PC-3 (cell line): ENCODE data around the gene UTP3. TPM values are rescaled to one million over a fixed set of nuclear protein-coding genes. Genes with fewer than 3 reads are reported as not detected.

ENCODE experiments used
- ATAC-seq: fragments of 200-7000 bp; cut with Tn5 transposase; 2 replicates; pipeline ENCODE4 v1.9.1; 2020; ENCODE audit warnings: mild to moderate bottlenecking, moderate library complexity
- BruUV-seq: library from RNA; stranded (reverse); fragments of 400-500 nt; replicated peaks from 2 replicates; lab custom pipeline; 2021; lab: Mats Ljungman, UMichigan
- CTCF ChIA-PET: fragments of 300-600 bp; sonication (Branson Sonifier 250); formaldehyde crosslinking; loops from one replicate; lab custom pipeline; 2022; ENCODE audit warnings: antibody characterized with exemption; lab: Charles Lee
- POLR2A ChIA-PET: fragments of 300-600 bp; sonication (Branson Sonifier 250); formaldehyde crosslinking; loops from one replicate; lab custom pipeline; 2022; ENCODE audit warnings: antibody characterized with exemption; ENCODE audit not compliant: unreplicated experiment; lab: Charles Lee
- DNase-seq: peaks from one replicate; pipeline ENCODE4 v3.0.0-alpha.2; 2015
- H2AFZ ChIP-seq: fragments of 300-600 bp; sonication (generic); 2 replicates; pipeline ENCODE4 v1.6.0; 2016; ENCODE audit warnings: antibody characterized with exemption, low read length
- H3F3A ChIP-seq: fragments of 300-600 bp; sonication (generic); one replicate; pipeline ENCODE4 v1.6.0; 2017; ENCODE audit warnings: antibody characterized with exemption, low read length, control low read depth, mild to moderate bottlenecking; ENCODE audit not compliant: unreplicated experiment
- H3K27ac ChIP-seq: fragments of 300-600 bp; sonication (generic); 2 replicates; pipeline ENCODE4 v1.5.1; 2016; ENCODE audit warnings: mild to moderate bottlenecking, low read length
- H3K27me3 ChIP-seq: fragments of 300-600 bp; sonication (generic); 2 replicates; pipeline ENCODE4 v1.6.1; 2016; ENCODE audit warnings: low read length, mixed read lengths
- H3K36me3 ChIP-seq: fragments of 300-600 bp; sonication (generic); 2 replicates; pipeline ENCODE4 v1.6.1; 2016; ENCODE audit warnings: low read depth, mixed run types, low read length, mixed read lengths
- H3K4me1 ChIP-seq: fragments of 300-600 bp; sonication (generic); 2 replicates; pipeline ENCODE4 v1.5.1; 2016; ENCODE audit warnings: low read length; ENCODE audit not compliant: insufficient read depth
- H3K4me2 ChIP-seq: fragments of 300-600 bp; sonication (generic); 2 replicates; pipeline ENCODE4 v1.6.0; 2016; ENCODE audit warnings: low read length
- H3K4me3 ChIP-seq: fragments of 300-600 bp; sonication (generic); 2 replicates; pipeline ENCODE4 v1.5.1; 2016; ENCODE audit warnings: mild to moderate bottlenecking, low read length, mixed read lengths
- H3K79me2 ChIP-seq: fragments of 300-600 bp; sonication (generic); 2 replicates; pipeline ENCODE4 v1.6.1; 2017; ENCODE audit warnings: low read length, mixed read lengths
- H3K9ac ChIP-seq: fragments of 300-600 bp; sonication (generic); 2 replicates; pipeline ENCODE4 v1.6.0; 2016; ENCODE audit warnings: mild to moderate bottlenecking, low read length
- H3K9me2 ChIP-seq: fragments of 300-600 bp; sonication (generic); replicated peaks from 2 replicates; pipeline ENCODE4 v1.6.1; 2016; ENCODE audit warnings: mixed run types, low read length, mixed read lengths
- H3K9me3 ChIP-seq: fragments of 300-600 bp; sonication (generic); 2 replicates; pipeline ENCODE4 v1.6.1; 2016; ENCODE audit warnings: low read length, mixed read lengths
- H4K20me1 ChIP-seq: fragments of 300-600 bp; sonication (generic); 2 replicates; pipeline ENCODE4 v1.6.1; 2016; ENCODE audit warnings: low read length, mixed read lengths
- CTCF ChIP-seq: fragments of 300-600 bp; sonication (generic); conservative IDR thresholded peaks from 2 replicates; pipeline ENCODE4 v1.5.1; 2017; ENCODE audit warnings: antibody characterized with exemption, low read depth, mild to moderate bottlenecking, low read length
- EZH2 ChIP-seq: fragments of 300-600 bp; sonication (generic); IDR thresholded peaks from one replicate; pipeline ENCODE4 v1.6.1; 2017; ENCODE audit warnings: antibody characterized with exemption, mild to moderate bottlenecking, low read length; ENCODE audit not compliant: unreplicated experiment
- EZH2phosphoT487 ChIP-seq: fragments of 300-600 bp; sonication (generic); IDR thresholded peaks from 2 replicates; pipeline ENCODE4 v1.6.1; 2018; ENCODE audit warnings: mild to moderate bottlenecking, antibody characterized with exemption, low read length, borderline replicate concordance
- intact Hi-C: fragments of 100-400 bp; cut with micrococcal nuclease; formaldehyde crosslinking; loops from 2 replicates; pipeline ENCODE4 v1.9.0; 2023
- total RNA-seq: library from RNA; depleted of rRNA; stranded (reverse); fragments of >200 nt; gene quantifications from 2 replicates; pipeline ENCODE4 v1.2.3, GENCODE V29; 2014

The UTP3 gene
- total RNA-seq, 1 experiment from 2014 or later: 27.8 TPM

GRCh38 chr4:70651864-70652506 is 36.3 kb upstream of the UTP3 start:
- no peaks in the 10 kb centered on the region for H3K4me1 ChIP-seq
- H3K36me3 ChIP-seq: no peaks in the 10 kb centered on the region
- H3K9me2 ChIP-seq: no peaks in the 10 kb centered on the region
- H2AFZ ChIP-seq: peak overlapping the region; percentile 88
- BruUV-seq: no TSS peak
- no peaks in the 10 kb centered on the region for H4K20me1 ChIP-seq
- 0 out of 2 replicates have a peak overlapping the region, but pooled peaks have one; percentile 13 for H3K9ac ChIP-seq
- ChIA-PET CTCF (interaction anchor here (0.6 to 1.2 kb wide), 4 partner anchors 54 to 537 kb away, joined by 3 to 6 read pairs (median 3); no protein-coding TSS in a partner anchor), POLR2A (no interaction called here)
- H3K27ac ChIP-seq: no peak overlapping the region
- H3K27me3 ChIP-seq: no peaks in the 10 kb centered on the region
- ATAC-seq (peak; percentile 74), DNase-seq (peak; percentile 77)
- H3F3A ChIP-seq: no peaks in the 10 kb centered on the region
- H3K9me3 ChIP-seq: no peaks in the 10 kb centered on the region
- intact Hi-C loops: loop anchor here (1.0 to 10.0 kb wide), 6 partner anchors 36 to 1060 kb away; partner anchors contain the start of gene UTP3
- H3K4me3 ChIP-seq: peak overlapping the region; percentile 48; the same call in 1 of the 2 replicates
- H3K79me2 ChIP-seq: no peaks in the 10 kb centered on the region
- TF ChIP-seq CTCF: peak; percentile 85
- TF ChIP-seq EZH2phosphoT487: no peak
- no peak for TF ChIP-seq EZH2
- peak overlapping the region; percentile 79 for H3K4me2 ChIP-seq

- Histone ChIP-seq H4K20me1 (no peaks in the 10 kb centered on the region), H3K4me3 (no peak overlapping the region), H3K27ac (no peak overlapping the region), H3K79me2 (no peaks in the 10 kb centered on the region), H3F3A (no peaks in the 10 kb centered on the region), H3K27me3 (no peaks in the 10 kb centered on the region), H3K9me3 (no peaks in the 10 kb centered on the region), H3K36me3 (no peaks in the 10 kb centered on the region), H3K4me2 (no peak overlapping the region), H3K4me1 (no peaks in the 10 kb centered on the region), H3K9me2 (no peaks in the 10 kb centered on the region), H3K9ac (no peak overlapping the region), H2AFZ (no peak overlapping the region)
- BruUV-seq: no TSS peak
- intact Hi-C loops: loop anchor here (5.0 to 10.0 kb wide), 2 partner anchors 80 to 1058 kb away; no protein-coding TSS in a partner anchor
- no peak for DNase-seq
- ATAC-seq: no peak
- POLR2A ChIA-PET: no interaction called here
- TF ChIP-seq EZH2phosphoT487: no peak
- no peak for TF ChIP-seq EZH2
- no peak for TF ChIP-seq CTCF
- CTCF ChIA-PET: no interaction called here
Observed at GRCh38 chr4:70654605-70655011, 33.7 kb upstream of the UTP3 start.

- CTCF ChIA-PET: no interaction called here
- no peaks in the 10 kb centered on the region for H3K9me3 ChIP-seq
- DNase-seq: no peak
Observed at GRCh38 chr4:70657326-70657725, 31.0 kb upstream of the UTP3 start.

More at GRCh38 chr4:70657326-70657725, 31.0 kb upstream of the UTP3 start:
- intact Hi-C loops: loop anchor here (10.0 kb wide), 1 partner anchor 77 kb away; no protein-coding TSS in a partner anchor
- POLR2A ChIA-PET: no interaction called here
- Histone ChIP-seq H3K27ac (no peak overlapping the region), H3K79me2 (no peaks in the 10 kb centered on the region), H3K9ac (no peak overlapping the region), H3K36me3 (no peaks in the 10 kb centered on the region), H2AFZ (no peak overlapping the region), H3K9me2 (no peaks in the 10 kb centered on the region), H3K27me3 (no peaks in the 10 kb centered on the region), H4K20me1 (no peaks in the 10 kb centered on the region), H3K4me3 (no peak overlapping the region), H3F3A (no peaks in the 10 kb centered on the region), H3K4me2 (no peak overlapping the region), H3K4me1 (no peaks in the 10 kb centered on the region)
- no TSS peak for BruUV-seq
- ATAC-seq: no peak
- TF ChIP-seq EZH2phosphoT487 (no peak), CTCF (no peak), EZH2 (no peak)
